Heart left ventricle (tissue), 16 donors: Measurements from ENCODE around the gene ASXL3. TPM values are rescaled to one million over a fixed set of nuclear protein-coding genes. Genes with fewer than 3 reads are reported as not detected.

ENCODE experiments used
- ATAC-seq, 4 donors: fragments of 200-7000 bp; cut with Tn5 transposase; one replicate each; pipeline ENCODE4 v1.9.1; 2020 to 2022; ENCODE audit warnings: moderate library complexity in 4 of 4, mild to moderate bottlenecking in 3 of 4, moderate number of reproducible peaks in 1 of 4
- DNase-seq, 5 donors: peaks; one replicate each; pipeline ENCODE4 v3.0.0-alpha.2; 2020
- H3K27ac ChIP-seq, 12 donors: fragments of 200-600 bp; sonication (generic) in 4 of 12; one replicate each; pipeline versions ENCODE4 v1.5.0 to v1.8.0; 2016 to 2022; ENCODE audit warnings: mild to moderate bottlenecking in 2 of 12
- H3K27me3 ChIP-seq, 9 donors: fragments of 200-600 bp; sonication (generic) in 2 of 9; one replicate each; pipeline versions ENCODE4 v1.5.1 to v1.8.0; 2016 to 2022; ENCODE audit warnings: mild to moderate bottlenecking in 3 of 9
- H3K36me3 ChIP-seq, 9 donors: fragments of 200-600 bp; sonication (generic) in 2 of 9; one replicate each; pipeline versions ENCODE4 v1.5.0 to v1.8.0; 2018 to 2022; ENCODE audit warnings: mild to moderate bottlenecking in 2 of 9
- H3K4me1 ChIP-seq, 12 donors: fragments of 200-600 bp; sonication (generic) in 4 of 12; one replicate each; pipeline versions ENCODE4 v1.5.0 to v1.8.0; 2016 to 2022; ENCODE audit warnings: mild to moderate bottlenecking in 3 of 12
- H3K4me3 ChIP-seq, 12 donors: fragments of 200-600 bp; sonication (generic) in 4 of 12; one replicate each; pipeline versions ENCODE4 v1.5.0 to v1.8.0; 2017 to 2022; ENCODE audit warnings: mild to moderate bottlenecking in 9 of 12, moderate library complexity in 4 of 12
- H3K9me3 ChIP-seq, 12 donors: fragments of 200-600 bp; sonication (generic) in 4 of 12; one replicate each; pipeline versions ENCODE4 v1.5.0 to v1.8.0; 2016 to 2022; ENCODE audit warnings: mild to moderate bottlenecking in 1 of 12
- POLR2A ChIP-seq, 2 donors: fragments of 450-650 bp; IDR thresholded peaks; one replicate each; pipeline ENCODE4 v1.6.1; 2017; ENCODE audit warnings: antibody characterized with exemption in 2 of 2, mild to moderate bottlenecking in 2 of 2, moderate library complexity in 2 of 2
- WGBS, 4 donors: extraction: QIAGEN DNeasy Blood & Tissue Kit in 2 of 4; methylation state at CpG; one replicate each; pipeline versions ENCODE4 v1.1.5 to v1.1.7; 2013 to 2018; 5-methylcytosine and 5-hydroxymethylcytosine counted together
- intact Hi-C, 10 donors: fragments of 100-400 bp; cut with DNase I; formaldehyde crosslinking; loops; one replicate each; pipeline versions ENCODE4 v1.11.1 to v1.14.2; 2022
- polyA plus RNA-seq, 2 donors: library from polyadenylated mRNA; stranded (reverse); fragments of 200-250 nt; gene quantifications; one replicate each; pipeline ENCODE4 v1.2.3, GENCODE V29; 2013
- total RNA-seq, 9 donors: library from RNA; depleted of rRNA in 2 of 9; stranded (reverse); fragments of >200 nt in 2 of 9; fragmentation: NEBNext Ultra II Directional in 3 of 9; extraction: Animal tissue kit (Norgen Biotek cat#: 25700) in 3 of 9; gene quantifications; one replicate each; pipeline versions ENCODE4 v1.1.0 to v1.2.4, GENCODE V29; 2016 to 2023
- TF ChIP-seq, protein P1 (sequence below), 12 donors: fragments of 200-600 bp; sonication (generic) in 4 of 12; IDR thresholded peaks; one replicate each; pipeline versions ENCODE4 v1.5.0 to v1.8.0; 2018 to 2022; ENCODE audit warnings: antibody characterized with exemption in 12 of 12, mild to moderate bottlenecking in 5 of 12
- donor health status: ischemic (EF 13 %, LVEDD 7.1; RV severe dilation, severe dysfunction).
- donor health status: healthy with polysubstance abuse.
- donor health status: DM: no; HTN: yes; CAD: no.
- donor health status: DM: no; HTN: no; CAD: no.
- donor health status: ischemic (EF 25% LVEDD 6.9; RV normal size, moderate dysfunction).
- donor health status: ischemic (EF 25% LVEDD 5.7; RV mildly dilated, moderate dysfunction).
- donor health status: healthy.
- donor health status: DM: yes; HTN: yes; CAD: no.
- donor health status: ischemic (EF 35%, LVEDD 5.7; RV mildly dilated, moderate dysfunction).
- donor health status: nonischemic (EF 11% LVEDD 7.7; RV severe dilation, severe dysfunction).
- donor health status: DM: yes; HTN: yes; CAD: no.
- donor health status: PGD.
- donor health status: ischemic (EF 29% LVEDD 5.4; RV normal size, mild dysfunction).
- donor health status: nonischemic (EF 23%, LVEDD 6.1; RV moderate dilation, normal function).

Gene ASXL3
- total and polyA plus RNA-seq, 11 donors: 0.65 to 8.9 (median 3.5) TPM

GRCh38 chr18:33652635-33653034, 74.6 kb downstream of the ASXL3 start:
- Histone ChIP-seq H3K36me3 (no peaks in the 10 kb centered on the region), H3K9me3 (no peaks in the 10 kb centered on the region), H3K4me3 (no peak overlapping the region), H3K27me3 (no peaks in the 10 kb centered on the region), H3K27ac (no peak overlapping the region), H3K4me1 (peaks cover 0 to 4% (median 0%) of the 10 kb centered on the region in 12 donors)
- DNase-seq (no peak), ATAC-seq (no peak)
- intact Hi-C loops: loop anchor here in 1 of 10 donors (10.0 kb wide), 1 partner anchor 208 kb away; the partner anchor contains the start of gene CCDC178
- 35 to 56% (median 36%) methylated on average over 1 of the region's 1 CpG for WGBS, 4 donors
- no peak for TF ChIP-seq POLR2A (IDR thresholded peaks at IDR 0.05)
- TF ChIP-seq, protein P1, sequence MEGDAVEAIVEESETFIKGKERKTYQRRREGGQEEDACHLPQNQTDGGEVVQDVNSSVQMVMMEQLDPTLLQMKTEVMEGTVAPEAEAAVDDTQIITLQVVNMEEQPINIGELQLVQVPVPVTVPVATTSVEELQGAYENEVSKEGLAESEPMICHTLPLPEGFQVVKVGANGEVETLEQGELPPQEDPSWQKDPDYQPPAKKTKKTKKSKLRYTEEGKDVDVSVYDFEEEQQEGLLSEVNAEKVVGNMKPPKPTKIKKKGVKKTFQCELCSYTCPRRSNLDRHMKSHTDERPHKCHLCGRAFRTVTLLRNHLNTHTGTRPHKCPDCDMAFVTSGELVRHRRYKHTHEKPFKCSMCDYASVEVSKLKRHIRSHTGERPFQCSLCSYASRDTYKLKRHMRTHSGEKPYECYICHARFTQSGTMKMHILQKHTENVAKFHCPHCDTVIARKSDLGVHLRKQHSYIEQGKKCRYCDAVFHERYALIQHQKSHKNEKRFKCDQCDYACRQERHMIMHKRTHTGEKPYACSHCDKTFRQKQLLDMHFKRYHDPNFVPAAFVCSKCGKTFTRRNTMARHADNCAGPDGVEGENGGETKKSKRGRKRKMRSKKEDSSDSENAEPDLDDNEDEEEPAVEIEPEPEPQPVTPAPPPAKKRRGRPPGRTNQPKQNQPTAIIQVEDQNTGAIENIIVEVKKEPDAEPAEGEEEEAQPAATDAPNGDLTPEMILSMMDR (IDR thresholded peaks at IDR 0.05): no peak

DNA sequence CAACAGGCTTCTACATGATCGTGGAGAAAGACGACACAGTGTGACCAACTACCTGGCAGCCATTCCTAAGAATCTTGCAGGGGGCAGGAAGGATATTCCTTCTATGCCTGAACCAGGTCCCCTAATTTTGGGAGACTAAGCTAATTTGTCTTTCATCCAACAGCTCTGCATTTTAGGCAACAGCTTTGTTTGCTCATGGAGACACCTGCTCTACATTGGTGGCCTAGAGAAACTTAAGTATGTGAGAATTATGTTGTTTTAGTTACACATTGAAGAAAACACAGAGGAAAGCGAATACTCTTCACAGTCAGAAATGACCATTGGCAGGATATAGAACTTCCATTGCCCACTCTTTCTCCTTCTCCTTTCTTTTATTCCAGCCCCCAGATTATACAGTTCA, 75.2 kb downstream of the ASXL3 start:
- WGBS, 4 donors: 78 to 90% (median 86%) methylated on average over 3 of the region's 3 CpGs
- Histone ChIP-seq H3K9me3 (no peaks in the 10 kb centered on the region), H3K36me3 (no peaks in the 10 kb centered on the region), H3K4me1 (peaks cover 0 to 9% (median 0%) of the 10 kb centered on the region in 12 donors), H3K4me3 (no peak overlapping the region), H3K27me3 (no peaks in the 10 kb centered on the region), H3K27ac (no peak overlapping the region)
- DNase-seq: no peak
- ATAC-seq: no peak
- intact Hi-C loops: loop anchor here in 1 of 10 donors (10.0 kb wide), 1 partner anchor 208 kb away; the partner anchor contains the start of gene CCDC178
- TF ChIP-seq POLR2A (IDR thresholded peaks at IDR 0.05): no peak

DNA sequence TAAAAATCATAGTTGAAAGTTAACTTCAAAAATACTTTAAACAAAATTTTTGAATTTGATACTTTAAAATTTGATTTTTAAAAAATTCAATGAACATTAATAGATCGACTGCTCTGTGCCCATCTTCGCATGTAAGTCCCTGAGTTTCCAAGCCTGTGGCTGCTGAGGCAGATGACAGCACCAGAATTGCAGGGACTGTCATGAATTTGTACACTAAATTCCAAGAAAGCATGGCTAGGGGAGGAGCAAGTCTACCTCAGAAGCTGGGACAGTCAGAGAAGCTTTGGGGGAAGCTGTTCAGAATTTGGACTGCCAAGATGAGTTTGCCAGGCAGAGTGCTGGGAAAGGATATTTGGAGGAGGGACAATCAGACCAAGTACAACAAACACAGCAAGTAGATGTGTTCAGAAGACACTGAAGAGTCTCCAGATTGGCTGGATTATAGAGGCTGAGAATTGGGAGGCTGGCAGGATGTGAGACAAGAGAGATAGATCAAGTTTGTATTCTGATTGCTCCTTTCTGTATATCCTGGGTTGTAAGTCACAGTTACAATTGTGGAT, 79.0 kb downstream of the ASXL3 start:
- 45 to 96% (median 73%) methylated on average over 2 of the region's 2 CpGs for WGBS, 4 donors
- no peak overlapping the region for H3K27ac ChIP-seq
- intact Hi-C loops: loop anchor here in 1 of 10 donors (10.0 kb wide), 1 partner anchor 212 kb away; the partner anchor contains the start of gene CCDC178

DNA sequence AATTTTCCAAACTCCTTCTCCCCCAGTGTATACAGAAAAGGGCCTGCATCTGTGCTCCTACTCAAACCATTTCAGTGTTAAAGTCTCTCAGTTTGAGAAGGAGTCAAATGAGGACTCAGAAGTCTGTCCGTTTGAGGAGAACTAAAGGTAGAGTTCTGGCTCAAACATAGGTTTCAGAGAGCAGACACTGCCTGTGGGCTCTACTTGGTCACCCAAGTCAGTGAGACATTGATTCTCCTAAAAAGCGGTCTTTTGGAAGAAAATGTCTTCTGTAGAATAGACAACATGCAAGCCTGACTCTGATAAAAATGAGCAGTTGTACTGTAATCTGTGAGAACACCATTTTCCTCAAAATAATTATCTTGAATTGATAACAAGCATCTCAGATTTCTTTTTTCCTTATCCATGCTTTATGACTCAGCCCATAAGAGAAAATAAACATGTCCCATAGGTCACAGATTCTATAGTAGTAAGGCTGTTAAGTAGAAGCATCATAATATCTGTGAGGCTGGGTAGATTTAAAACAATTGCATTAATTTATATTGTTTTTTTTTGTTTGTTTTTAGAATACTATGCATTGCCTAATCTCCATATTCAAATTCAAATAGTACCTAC, 82.8 kb downstream of the ASXL3 start:
- ATAC-seq: no peak

More for the DNA sequence above, 79.0 kb downstream of the ASXL3 start:
- Histone ChIP-seq H3K4me3 (no peak overlapping the region), H3K9me3 (no peaks in the 10 kb centered on the region), H3K4me1 (peaks cover 0 to 10% (median 0%) of the 10 kb centered on the region in 12 donors), H3K27me3 (no peaks in the 10 kb centered on the region), H3K36me3 (no peaks in the 10 kb centered on the region)
- no peak for DNase-seq
- no peak for ATAC-seq
- TF ChIP-seq POLR2A (IDR thresholded peaks at IDR 0.05): no peak
- TF ChIP-seq, protein P1 (IDR thresholded peaks at IDR 0.05): no peak

More for the DNA sequence above, 82.8 kb downstream of the ASXL3 start:
- intact Hi-C loops: loop anchor here in 1 of 10 donors (10.0 kb wide), 1 partner anchor 66 kb away; no protein-coding TSS in a partner anchor
- Histone ChIP-seq H3K27me3 (no peaks in the 10 kb centered on the region), H3K27ac (no peak overlapping the region), H3K4me3 (no peak overlapping the region), H3K36me3 (no peaks in the 10 kb centered on the region), H3K4me1 (peaks cover 0 to 10% (median 0%) of the 10 kb centered on the region in 12 donors), H3K9me3 (no peaks in the 10 kb centered on the region)
- TF ChIP-seq, protein P1 (IDR thresholded peaks at IDR 0.05): no peak
- no peak for TF ChIP-seq POLR2A (IDR thresholded peaks at IDR 0.05)
- WGBS, 4 donors: 62 to 78% (median 74%) methylated on average over 2 of the region's 2 CpGs
- no peak for DNase-seq
